ENCODE measurements around the gene GDPD3.
"Not testable (repeated sequence)": the region's sequence is repeated elsewhere in the genome, so short reads cannot be mapped to it uniquely, and the experiment has no call there.

GDPD3 gene

DNA sequence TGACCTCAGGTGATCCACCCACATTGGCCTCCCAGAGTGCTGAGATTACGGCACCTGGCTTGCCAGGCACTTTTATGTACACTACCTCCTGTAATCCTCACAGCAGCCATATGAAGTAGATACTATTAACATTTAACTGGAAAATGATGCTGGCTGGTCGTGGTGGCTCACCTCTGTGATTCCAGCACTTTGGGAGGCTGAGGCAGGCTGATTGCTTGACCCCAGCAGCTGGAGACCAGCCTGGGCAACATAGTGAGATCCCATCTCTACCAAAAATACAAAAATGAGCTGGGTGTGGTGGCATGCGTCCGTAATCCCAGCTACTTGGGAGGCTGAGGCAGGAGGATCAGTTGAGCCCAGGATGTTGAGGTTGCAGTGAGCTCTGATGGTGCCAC lies 11.6 kb upstream of the GDPD3 start:
- no peak overlapping the region for H3K4me3 ChIP-seq (ENCODE audit: low read depth in 1 of 2, low read length in 2 of 2)
- no peak overlapping the region for H3K27ac ChIP-seq (ENCODE audit: low read depth, low read length)
- no peaks in the 10 kb centered on the region for H3K9me3 ChIP-seq (ENCODE audit: control insufficient read depth in 1 of 2, low read length in 2 of 2)
- H3K36me3 ChIP-seq (ENCODE audit: control insufficient read depth in 1 of 2, insufficient read depth in 2 of 2, low read length in 2 of 2), result no peaks in the 10 kb centered on the region
- no peaks in the 10 kb centered on the region for H3K27me3 ChIP-seq (ENCODE audit: control insufficient read depth in 1 of 2, insufficient read depth in 2 of 2, low read length in 2 of 2)
- H3K4me1 ChIP-seq (ENCODE audit: control insufficient read depth in 1 of 2, insufficient read depth in 2 of 2, low read length in 2 of 2), result peaks cover 14 to 32% of the 10 kb centered on the region in 2 donors
- no peak overlapping the region for H3K9ac ChIP-seq (ENCODE audit: low read depth in 1 of 2, low read length in 2 of 2)

DNA sequence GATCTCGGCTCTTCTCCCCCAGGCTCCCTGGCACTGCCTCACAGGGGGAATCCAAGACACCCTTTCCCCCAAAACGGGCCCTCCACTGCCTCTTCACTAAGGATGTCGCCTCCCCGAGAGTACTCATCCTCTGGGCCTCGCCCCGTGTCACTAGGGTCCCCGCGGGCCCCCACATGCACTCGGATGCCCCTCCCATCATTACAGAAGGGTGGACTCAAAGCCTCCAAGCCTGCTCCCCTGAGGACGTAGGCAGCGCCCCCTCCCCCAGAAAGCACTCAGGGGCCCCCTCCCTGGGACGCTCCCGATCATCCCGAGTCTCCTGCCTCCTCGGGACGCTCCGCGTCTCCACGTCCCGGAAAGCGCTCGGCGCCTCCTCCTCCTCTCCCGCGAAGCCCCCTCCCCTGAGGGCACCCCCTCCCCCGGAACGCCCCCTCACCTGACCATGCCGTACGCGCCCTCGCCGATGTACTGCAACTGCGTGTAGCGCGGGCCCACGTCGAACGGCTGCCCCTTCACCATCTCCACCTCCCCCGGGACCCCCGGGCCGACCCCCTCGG lies 9.3 kb upstream of the GDPD3 start:
- peak overlapping the region; percentile 79 to 98 for H3K9ac ChIP-seq (ENCODE audit: low read depth in 1 of 2, low read length in 2 of 2)
- peaks cover 11 to 12% of the 10 kb centered on the region in 2 donors for H3K36me3 ChIP-seq (ENCODE audit: control insufficient read depth in 1 of 2, insufficient read depth in 2 of 2, low read length in 2 of 2)
- H3K27me3 ChIP-seq (ENCODE audit: control insufficient read depth in 1 of 2, insufficient read depth in 2 of 2, low read length in 2 of 2), result no peaks in the 10 kb centered on the region
- H3K4me3 ChIP-seq (ENCODE audit: low read depth in 1 of 2, low read length in 2 of 2), result peak overlapping the region; percentile 68 to 83
- peaks cover 32 to 52% of the 10 kb centered on the region in 2 donors for H3K4me1 ChIP-seq (ENCODE audit: control insufficient read depth in 1 of 2, insufficient read depth in 2 of 2, low read length in 2 of 2)
- no peaks in the 10 kb centered on the region for H3K9me3 ChIP-seq (ENCODE audit: control insufficient read depth in 1 of 2, low read length in 2 of 2)
- peak overlapping the region; percentile 90 for H3K27ac ChIP-seq (ENCODE audit: low read depth, low read length)

DNA sequence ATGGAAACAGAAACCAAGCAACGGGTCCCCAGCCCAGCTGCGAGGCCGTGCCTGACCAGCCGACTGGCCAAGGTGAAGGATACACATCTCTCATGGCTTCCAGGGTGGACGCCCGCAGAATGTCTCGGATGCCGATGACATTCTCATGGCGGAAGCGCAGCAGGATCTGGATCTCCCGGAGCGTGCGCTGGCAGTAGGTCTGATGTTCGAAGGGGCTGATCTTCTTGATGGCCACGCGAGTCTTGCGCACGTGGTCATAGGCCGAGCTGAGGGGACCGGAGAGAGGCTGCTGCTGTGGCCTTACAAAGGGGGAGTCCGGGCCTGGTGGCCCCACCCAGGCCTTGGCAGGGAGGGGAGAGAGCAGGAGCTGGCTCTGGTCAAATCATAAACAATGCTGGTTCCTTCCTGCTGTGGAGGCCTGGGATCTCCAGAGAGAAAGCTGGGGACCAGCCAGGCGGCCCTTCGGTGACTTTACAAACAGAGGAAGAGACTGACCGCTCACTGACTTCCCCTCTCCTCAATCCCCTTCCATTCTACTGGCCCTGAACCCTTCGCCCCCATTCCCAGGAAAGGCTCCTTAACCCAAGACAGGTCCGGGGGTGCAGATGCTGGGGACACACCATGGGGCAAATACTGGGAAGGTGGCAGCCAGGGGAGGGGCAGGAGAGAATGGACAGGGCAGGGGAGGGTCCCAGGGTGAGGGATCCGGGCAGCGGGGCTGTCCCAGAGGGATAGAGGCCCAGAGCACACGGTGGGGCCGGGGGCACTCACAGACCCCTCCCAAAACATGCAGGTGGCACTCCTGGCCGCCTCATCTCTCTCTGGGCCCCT lies 8.6 kb upstream of the GDPD3 start:
- peaks cover 18 to 20% of the 10 kb centered on the region in 2 donors for H3K36me3 ChIP-seq (ENCODE audit: control insufficient read depth in 1 of 2, insufficient read depth in 2 of 2, low read length in 2 of 2)
- peak overlapping the region; percentile 68 to 83 for H3K4me3 ChIP-seq (ENCODE audit: low read depth in 1 of 2, low read length in 2 of 2)
- H3K9me3 ChIP-seq (ENCODE audit: control insufficient read depth in 1 of 2, low read length in 2 of 2), result no peaks in the 10 kb centered on the region
- H3K27me3 ChIP-seq (ENCODE audit: control insufficient read depth in 1 of 2, insufficient read depth in 2 of 2, low read length in 2 of 2), result no peaks in the 10 kb centered on the region
- H3K9ac ChIP-seq (ENCODE audit: low read depth in 1 of 2, low read length in 2 of 2), result peak overlapping the region; percentile 79 to 98
- peaks cover 39 to 60% of the 10 kb centered on the region in 2 donors for H3K4me1 ChIP-seq (ENCODE audit: control insufficient read depth in 1 of 2, insufficient read depth in 2 of 2, low read length in 2 of 2)
- peak overlapping the region; percentile 90 for H3K27ac ChIP-seq (ENCODE audit: low read depth, low read length)

DNA sequence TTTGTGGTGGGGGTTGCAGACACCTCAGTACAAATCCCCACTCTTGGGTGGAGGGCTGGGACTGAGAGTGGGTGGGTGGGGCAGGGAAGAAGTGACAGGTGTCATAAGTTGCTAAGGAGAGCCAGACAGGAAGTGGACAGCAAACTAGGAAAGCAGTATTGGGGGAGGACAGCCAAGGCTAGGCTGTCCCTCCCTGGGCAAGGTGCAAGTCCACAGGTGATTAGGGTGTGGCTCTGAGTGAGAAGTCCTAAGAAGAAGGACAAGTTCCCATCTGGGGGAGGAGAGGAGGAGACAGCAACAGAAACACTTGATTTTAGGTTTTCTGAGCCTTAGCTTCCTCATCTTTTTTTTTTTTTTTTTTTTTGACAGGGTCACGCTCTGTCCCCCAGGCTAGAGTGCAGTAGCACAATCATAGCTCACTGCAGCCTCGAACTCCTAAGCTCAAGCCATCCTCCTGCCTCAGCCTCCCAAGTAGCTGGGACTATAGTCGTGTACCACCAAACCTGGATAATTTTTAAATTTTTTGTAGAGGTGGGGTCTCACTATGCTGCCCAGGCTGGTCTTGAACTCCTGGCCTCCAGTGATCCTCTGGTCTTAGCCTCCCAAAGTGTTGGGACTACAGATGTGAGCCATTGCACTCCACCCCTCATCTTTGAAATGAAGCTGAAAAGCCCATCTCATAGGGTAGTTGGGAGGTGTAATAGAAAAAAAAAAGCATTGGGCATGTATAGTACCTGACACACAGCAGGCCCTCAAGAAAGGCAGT lies 7.2 kb upstream of the GDPD3 start:
- Histone ChIP-seq H3K4me3 (ENCODE audit: low read depth in 1 of 2, low read length in 2 of 2) (no peak overlapping the region), H3K27ac (ENCODE audit: low read depth, low read length) (peak overlapping the region; percentile 76), H3K9me3 (ENCODE audit: control insufficient read depth in 1 of 2, low read length in 2 of 2) (no peaks in the 10 kb centered on the region), H3K27me3 (ENCODE audit: control insufficient read depth in 1 of 2, insufficient read depth in 2 of 2, low read length in 2 of 2) (no peaks in the 10 kb centered on the region), H3K4me1 (ENCODE audit: control insufficient read depth in 1 of 2, insufficient read depth in 2 of 2, low read length in 2 of 2) (peaks cover 40 to 71% of the 10 kb centered on the region in 2 donors), H3K9ac (ENCODE audit: low read depth in 1 of 2, low read length in 2 of 2) (peak overlapping the region; percentile 0 to 79), H3K36me3 (ENCODE audit: control insufficient read depth in 1 of 2, insufficient read depth in 2 of 2, low read length in 2 of 2) (peaks cover 18 to 28% of the 10 kb centered on the region in 2 donors)

DNA sequence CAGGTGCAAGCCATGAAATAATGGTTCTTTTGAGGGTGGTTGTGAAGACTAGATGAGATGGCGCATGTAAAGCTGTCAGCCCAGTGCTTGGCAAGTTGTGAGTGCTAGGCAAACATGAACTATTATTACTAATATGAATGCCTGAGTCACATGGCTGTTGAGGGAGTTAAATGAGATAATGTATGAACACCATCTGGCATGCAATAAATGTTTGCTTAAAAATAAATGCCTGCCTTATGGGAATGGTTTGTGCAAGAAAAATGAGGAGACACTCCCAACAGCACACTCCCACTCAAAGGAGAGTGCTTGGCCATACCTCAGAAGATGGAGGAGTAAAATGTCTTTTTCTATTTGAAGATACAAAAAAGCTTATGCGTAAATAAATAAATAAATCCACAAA lies 6.1 kb upstream of the GDPD3 start:
- Histone ChIP-seq H3K4me3 (ENCODE audit: low read depth in 1 of 2, low read length in 2 of 2) (no peak overlapping the region), H3K9ac (ENCODE audit: low read depth in 1 of 2, low read length in 2 of 2) (peak overlapping the region in 1 of 2 donors; percentile 0), H3K27ac (ENCODE audit: low read depth, low read length) (no peak overlapping the region), H3K4me1 (ENCODE audit: control insufficient read depth in 1 of 2, insufficient read depth in 2 of 2, low read length in 2 of 2) (peaks cover 48 to 82% of the 10 kb centered on the region in 2 donors), H3K9me3 (ENCODE audit: control insufficient read depth in 1 of 2, low read length in 2 of 2) (no peaks in the 10 kb centered on the region), H3K36me3 (ENCODE audit: control insufficient read depth in 1 of 2, insufficient read depth in 2 of 2, low read length in 2 of 2) (peaks cover 18 to 32% of the 10 kb centered on the region in 2 donors), H3K27me3 (ENCODE audit: control insufficient read depth in 1 of 2, insufficient read depth in 2 of 2, low read length in 2 of 2) (no peaks in the 10 kb centered on the region)

DNA sequence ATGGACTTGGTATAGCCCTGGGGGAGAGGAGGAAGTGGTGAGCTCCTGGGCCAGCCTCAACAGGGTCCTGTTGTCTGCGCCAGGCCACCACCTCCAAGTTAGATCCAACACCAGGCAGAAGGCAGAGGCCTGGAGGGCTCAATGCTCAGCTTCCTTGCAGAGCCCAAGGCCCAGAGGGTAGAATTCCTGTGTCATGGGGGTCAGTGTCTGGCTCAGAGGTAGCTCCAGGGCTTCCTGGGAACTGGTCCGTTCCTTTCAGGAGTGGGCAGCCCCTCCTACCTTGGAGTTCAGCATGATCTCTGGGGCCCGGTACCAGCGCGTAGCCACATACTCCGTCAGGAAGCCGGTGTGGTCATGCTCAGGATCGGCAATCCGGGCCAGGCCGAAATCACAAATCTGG lies 4.4 kb upstream of the GDPD3 start:
- Histone ChIP-seq H3K36me3 (ENCODE audit: control insufficient read depth in 1 of 2, insufficient read depth in 2 of 2, low read length in 2 of 2) (peaks cover 18 to 36% of the 10 kb centered on the region in 2 donors), H3K4me1 (ENCODE audit: control insufficient read depth in 1 of 2, insufficient read depth in 2 of 2, low read length in 2 of 2) (peaks cover 63 to 89% of the 10 kb centered on the region in 2 donors), H3K9ac (ENCODE audit: low read depth in 1 of 2, low read length in 2 of 2) (no peak overlapping the region), H3K4me3 (ENCODE audit: low read depth in 1 of 2, low read length in 2 of 2) (no peak overlapping the region), H3K27me3 (ENCODE audit: control insufficient read depth in 1 of 2, insufficient read depth in 2 of 2, low read length in 2 of 2) (no peaks in the 10 kb centered on the region), H3K27ac (ENCODE audit: low read depth, low read length) (no peak overlapping the region), H3K9me3 (ENCODE audit: control insufficient read depth in 1 of 2, low read length in 2 of 2) (no peaks in the 10 kb centered on the region)

DNA sequence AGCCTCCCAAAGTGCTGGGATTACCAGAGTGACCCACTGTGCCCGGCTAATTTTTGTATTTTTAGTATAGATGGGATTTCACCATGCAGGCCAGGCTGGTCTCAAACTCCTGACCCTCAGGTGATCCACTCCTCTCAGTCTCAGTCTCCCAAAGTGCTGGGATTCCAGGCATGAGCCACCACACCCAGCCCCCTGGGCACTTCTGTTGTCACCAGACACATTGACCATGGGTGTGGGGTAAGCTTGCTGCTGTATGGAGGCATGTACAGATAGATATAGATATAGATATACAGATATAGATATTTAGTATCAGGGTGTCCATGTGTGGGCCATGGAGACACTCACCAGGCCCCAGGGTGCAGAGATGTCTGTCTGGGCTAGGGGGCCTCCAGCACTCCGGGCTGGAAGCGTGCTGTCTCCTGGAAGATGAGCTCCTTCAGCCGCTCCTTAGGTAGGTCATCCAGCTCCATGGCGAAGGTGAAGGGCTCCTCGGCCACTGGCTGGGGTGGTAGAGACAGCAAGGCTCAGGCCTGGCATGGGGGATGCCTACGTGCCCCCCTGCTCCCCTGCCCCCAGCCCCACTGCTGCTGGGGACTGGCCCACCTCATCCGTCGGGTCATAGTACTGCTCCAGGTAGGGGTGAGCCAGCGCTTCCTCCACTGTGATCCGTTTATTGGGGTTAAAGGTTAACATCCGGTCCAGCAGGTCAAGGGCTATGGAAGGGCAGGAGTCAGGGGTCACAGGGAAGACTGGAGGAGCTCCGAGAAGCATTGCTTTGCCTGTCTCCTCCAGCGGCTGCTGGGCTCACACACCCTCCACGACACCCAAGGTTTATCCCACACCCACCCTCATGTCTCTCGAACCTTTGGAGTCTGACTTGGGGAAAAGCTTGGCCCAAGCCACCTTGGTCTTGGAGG lies 3.2 kb upstream of the GDPD3 start:
- Histone ChIP-seq H3K27me3 (ENCODE audit: control insufficient read depth in 1 of 2, insufficient read depth in 2 of 2, low read length in 2 of 2) (no peaks in the 10 kb centered on the region), H3K4me3 (ENCODE audit: low read depth in 1 of 2, low read length in 2 of 2) (no peak overlapping the region), H3K4me1 (ENCODE audit: control insufficient read depth in 1 of 2, insufficient read depth in 2 of 2, low read length in 2 of 2) (peaks cover 59 to 80% of the 10 kb centered on the region in 2 donors), H3K27ac (ENCODE audit: low read depth, low read length) (peak overlapping the region; percentile 30), H3K9ac (ENCODE audit: low read depth in 1 of 2, low read length in 2 of 2) (no peak overlapping the region), H3K36me3 (ENCODE audit: control insufficient read depth in 1 of 2, insufficient read depth in 2 of 2, low read length in 2 of 2) (peaks cover 24 to 36% of the 10 kb centered on the region in 2 donors), H3K9me3 (ENCODE audit: control insufficient read depth in 1 of 2, low read length in 2 of 2) (no peaks in the 10 kb centered on the region)

DNA sequence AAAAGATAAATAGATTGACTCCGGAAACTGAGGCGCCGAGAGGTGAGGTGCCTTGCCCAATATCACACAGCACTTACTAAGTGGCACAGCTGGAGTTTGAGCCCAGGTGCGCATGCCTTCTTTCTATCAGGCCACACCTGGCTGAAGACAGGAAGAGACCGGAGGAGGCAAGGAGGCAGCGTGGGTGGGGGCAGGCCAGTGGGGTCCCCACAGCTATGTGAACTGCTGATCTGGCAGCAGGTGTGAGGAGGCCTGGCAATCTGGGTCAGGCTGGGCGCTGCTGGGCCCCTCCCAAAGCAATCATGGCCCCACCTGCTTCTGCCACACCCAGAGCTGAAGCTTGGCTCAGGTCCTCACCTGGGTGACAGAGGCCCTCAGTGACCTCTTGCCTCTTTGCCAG lies 1.9 kb upstream of the GDPD3 start:
- Histone ChIP-seq H3K36me3 (ENCODE audit: control insufficient read depth in 1 of 2, insufficient read depth in 2 of 2, low read length in 2 of 2) (peaks cover 28 to 49% of the 10 kb centered on the region in 2 donors), H3K9me3 (ENCODE audit: control insufficient read depth in 1 of 2, low read length in 2 of 2) (no peaks in the 10 kb centered on the region), H3K27ac (ENCODE audit: low read depth, low read length) (peak overlapping the region; percentile 46), H3K4me3 (ENCODE audit: low read depth in 1 of 2, low read length in 2 of 2) (no peak overlapping the region), H3K4me1 (ENCODE audit: control insufficient read depth in 1 of 2, insufficient read depth in 2 of 2, low read length in 2 of 2) (peaks cover 51 to 68% of the 10 kb centered on the region in 2 donors), H3K27me3 (ENCODE audit: control insufficient read depth in 1 of 2, insufficient read depth in 2 of 2, low read length in 2 of 2) (no peaks in the 10 kb centered on the region), H3K9ac (ENCODE audit: low read depth in 1 of 2, low read length in 2 of 2) (peak overlapping the region in 1 of 2 donors; percentile 29)

DNA sequence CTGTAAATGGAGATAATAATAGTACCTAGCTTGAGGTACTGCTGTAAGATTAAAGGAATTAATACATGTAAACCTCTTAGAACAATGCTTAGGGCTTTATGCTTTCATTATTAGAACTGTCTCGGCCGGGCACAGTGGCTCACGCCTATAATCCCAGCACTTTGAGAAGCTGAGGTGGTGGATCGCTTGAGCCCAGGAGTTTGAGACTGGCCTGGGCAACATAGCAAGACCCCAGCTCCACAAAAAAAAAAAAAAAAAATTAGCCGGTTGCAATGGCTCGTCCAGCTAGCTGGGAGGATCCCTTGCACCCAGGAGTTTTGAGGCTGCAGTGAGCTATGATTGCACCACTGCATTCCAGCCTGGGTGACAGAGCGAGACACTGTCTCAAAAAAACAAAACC lies 1.5 kb upstream of the GDPD3 start:
- Histone ChIP-seq H3K9ac (ENCODE audit: low read depth in 1 of 2, low read length in 2 of 2) (peak overlapping the region in 1 of 2 donors; percentile 29), H3K36me3 (ENCODE audit: control insufficient read depth in 1 of 2, insufficient read depth in 2 of 2, low read length in 2 of 2) (peaks cover 28 to 49% of the 10 kb centered on the region in 2 donors), H3K4me1 (ENCODE audit: control insufficient read depth in 1 of 2, insufficient read depth in 2 of 2, low read length in 2 of 2) (peaks cover 47 to 65% of the 10 kb centered on the region in 2 donors)
- H3K9me3 ChIP-seq (ENCODE audit: control insufficient read depth in 1 of 2, low read length in 2 of 2); H3K4me3 ChIP-seq (ENCODE audit: low read depth in 1 of 2, low read length in 2 of 2); H3K27ac ChIP-seq (ENCODE audit: low read depth, low read length); H3K27me3 ChIP-seq (ENCODE audit: control insufficient read depth in 1 of 2, insufficient read depth in 2 of 2, low read length in 2 of 2): not testable (repeated sequence)

All from duodenal mucosa (tissue), 2 donors.